Effector memory CD8-positive, alpha-beta T cell (primary cell): ENCODE results near the gene BIRC7.

Experiments used
- ATAC-seq: fragments of 150-1000 bp; cut with Tn5 transposase; replicated peaks from 2 replicates; pipeline ENCODE4 v1.10.0; 2021; ENCODE audit warnings: mild to moderate bottlenecking, moderate library complexity
- DNase-seq, 3 experiments: peaks; one replicate each; pipeline ENCODE4 v3.0.0; 2021
- H3K27ac Mint-ChIP-seq, 2 donors: one replicate each; pipeline ENCODE4 v1.8.0; 2022; ENCODE audit warnings: mild to moderate bottlenecking in 2 of 2, mixed read lengths in 2 of 2, moderate library complexity in 2 of 2
- H3K27me3 Mint-ChIP-seq, 2 donors: one replicate each; pipeline ENCODE4 v1.8.0; 2022; ENCODE audit warnings: mixed read lengths in 2 of 2
- H3K36me3 Mint-ChIP-seq: one replicate; pipeline ENCODE4 v1.8.0; 2022; ENCODE audit warnings: mild to moderate bottlenecking, moderate library complexity, mixed read lengths; ENCODE audit not compliant: insufficient read depth
- H3K4me1 Mint-ChIP-seq, 2 donors: one replicate each; pipeline ENCODE4 v1.8.0; 2022; ENCODE audit warnings: low read depth in 2 of 2, mixed read lengths in 2 of 2
- H3K4me3 Mint-ChIP-seq, 2 donors: one replicate each; pipeline ENCODE4 v1.8.0; 2022; ENCODE audit warnings: mild to moderate bottlenecking in 2 of 2, mixed read lengths in 2 of 2, moderate library complexity in 2 of 2
- H3K9me3 Mint-ChIP-seq, 2 donors: one replicate each; pipeline ENCODE4 v1.8.0; 2022; ENCODE audit warnings: mixed read lengths in 2 of 2

Gene BIRC7

DNA sequence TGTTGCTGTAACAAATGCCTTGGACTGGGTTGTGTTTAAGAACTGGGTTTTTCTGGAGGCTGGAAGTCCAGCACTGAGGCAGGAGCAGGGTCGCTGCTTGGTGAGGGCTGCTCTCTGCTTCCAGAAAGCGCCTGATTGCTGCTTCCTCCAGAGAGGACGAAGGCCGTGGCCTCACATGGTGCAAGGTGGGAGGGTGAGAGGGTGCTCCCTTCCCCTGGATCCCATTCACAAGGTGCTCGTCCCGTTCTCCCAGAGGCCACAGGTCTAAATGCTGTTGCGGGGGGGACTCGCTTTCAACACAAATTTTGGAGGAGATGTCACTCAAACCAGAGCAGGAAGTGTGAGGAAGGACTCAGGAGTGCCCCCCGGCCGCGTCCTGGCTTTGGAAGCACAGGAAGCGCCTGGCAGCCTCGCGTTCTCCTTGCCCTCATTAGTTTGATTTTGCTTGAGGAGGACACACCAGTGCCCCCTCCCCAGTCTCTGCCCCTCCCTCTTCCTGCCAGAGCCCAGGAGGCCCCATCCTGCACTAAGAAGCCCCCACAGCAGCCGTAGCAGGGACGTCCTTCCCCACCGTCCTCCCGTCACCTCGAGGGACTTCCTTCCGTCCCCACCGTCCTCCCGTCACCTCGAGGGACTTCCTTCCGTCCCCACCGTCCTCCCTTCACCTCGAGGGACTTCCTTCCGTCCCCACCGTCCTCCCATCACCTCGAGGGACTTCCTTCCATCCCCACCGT lies 26.3 kb downstream of the BIRC7 start:
- H3K9me3 Mint-ChIP-seq: no peaks in the 10 kb centered on the region
- peak overlapping the region; percentile 44 to 76 for H3K27ac Mint-ChIP-seq
- peaks cover 28 to 81% of the 10 kb centered on the region in 2 donors for H3K27me3 Mint-ChIP-seq
- H3K4me1 Mint-ChIP-seq: peaks cover 4 to 5% of the 10 kb centered on the region in 2 donors
- DNase-seq (no peak), ATAC-seq (no peak)
- H3K4me3 Mint-ChIP-seq: no peak overlapping the region
- H3K36me3 Mint-ChIP-seq: no peaks in the 10 kb centered on the region

DNA sequence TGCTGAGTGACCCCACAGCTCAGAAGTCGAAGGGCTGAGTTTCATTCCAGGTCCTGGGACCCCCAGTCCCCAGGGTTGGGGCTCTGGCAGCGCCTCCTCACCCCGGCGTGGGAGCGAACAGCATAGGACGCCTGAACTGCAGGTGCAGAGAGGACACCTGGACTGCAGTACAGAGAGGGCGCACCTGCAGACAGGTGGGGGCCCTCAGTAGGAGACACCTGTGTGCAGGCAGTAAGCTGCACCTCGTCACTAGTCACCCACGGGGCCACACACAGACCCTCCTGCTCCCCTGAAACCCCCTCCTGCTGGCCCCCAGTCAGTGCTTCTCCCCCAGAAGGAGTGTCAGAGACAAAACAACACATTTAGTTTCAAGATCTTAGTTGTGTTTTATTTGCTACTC lies 27.1 kb downstream of the BIRC7 start:
- H3K9me3 Mint-ChIP-seq: no peaks in the 10 kb centered on the region
- H3K27me3 Mint-ChIP-seq: peaks cover 28 to 81% of the 10 kb centered on the region in 2 donors
- no peak for ATAC-seq
- peak overlapping the region; percentile 44 to 76 for H3K27ac Mint-ChIP-seq
- H3K4me1 Mint-ChIP-seq: peaks cover 4 to 5% of the 10 kb centered on the region in 2 donors
- DNase-seq: no peak
- H3K36me3 Mint-ChIP-seq: no peaks in the 10 kb centered on the region
- H3K4me3 Mint-ChIP-seq: no peak overlapping the region

DNA sequence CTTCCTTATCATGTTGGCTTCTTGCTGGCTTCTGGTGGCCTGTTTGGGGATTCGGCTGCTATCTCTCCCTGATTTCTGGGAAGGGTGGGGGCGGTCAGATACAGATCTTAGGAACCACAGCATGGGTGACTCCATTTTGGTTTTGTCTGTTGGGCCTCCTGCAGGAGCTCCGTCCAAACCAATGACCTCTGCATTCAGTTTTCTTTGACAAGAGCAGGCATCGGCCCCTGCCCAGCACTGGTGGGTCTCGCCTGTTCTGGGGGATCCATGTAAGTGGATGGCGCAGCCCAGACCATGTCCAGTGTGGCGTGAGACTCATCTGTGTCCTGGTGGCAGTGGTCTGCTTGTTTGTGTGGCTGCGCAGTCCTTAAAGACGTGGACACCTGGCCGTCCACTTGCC lies 28.3 kb downstream of the BIRC7 start:
- Mint-ChIP-seq H3K36me3 (no peaks in the 10 kb centered on the region), H3K4me1 (peaks cover 4 to 5% of the 10 kb centered on the region in 2 donors), H3K4me3 (no peak overlapping the region), H3K9me3 (no peaks in the 10 kb centered on the region), H3K27me3 (peaks cover 24 to 76% of the 10 kb centered on the region in 2 donors), H3K27ac (no peak overlapping the region)
- ATAC-seq: no peak
- no peak for DNase-seq

DNA sequence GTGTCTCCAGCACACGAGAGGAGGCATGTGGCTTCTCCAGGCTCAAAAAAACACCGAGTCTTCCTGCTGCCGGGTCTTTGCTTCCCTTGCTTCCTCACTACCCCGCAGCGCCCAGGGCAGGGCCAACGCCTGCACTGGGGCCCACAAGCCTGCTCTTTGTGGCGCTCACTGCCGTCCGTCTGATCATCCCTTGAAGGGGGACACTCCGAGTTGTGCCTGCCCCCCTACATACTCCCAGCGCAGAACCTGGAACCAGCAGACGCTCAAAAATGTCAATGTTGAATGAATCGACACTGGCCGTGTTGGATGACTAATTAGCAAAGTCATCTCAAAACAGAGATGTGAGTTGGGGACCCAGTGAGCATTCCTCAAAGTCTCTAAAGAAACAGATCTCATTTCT lies 28.8 kb downstream of the BIRC7 start:
- peaks cover 4 to 5% of the 10 kb centered on the region in 2 donors for H3K4me1 Mint-ChIP-seq
- H3K27ac Mint-ChIP-seq: no peak overlapping the region
- no peaks in the 10 kb centered on the region for H3K9me3 Mint-ChIP-seq
- no peak overlapping the region for H3K4me3 Mint-ChIP-seq
- no peak for ATAC-seq
- H3K36me3 Mint-ChIP-seq: no peaks in the 10 kb centered on the region
- DNase-seq: no peak
- peaks cover 19 to 71% of the 10 kb centered on the region in 2 donors for H3K27me3 Mint-ChIP-seq

DNA sequence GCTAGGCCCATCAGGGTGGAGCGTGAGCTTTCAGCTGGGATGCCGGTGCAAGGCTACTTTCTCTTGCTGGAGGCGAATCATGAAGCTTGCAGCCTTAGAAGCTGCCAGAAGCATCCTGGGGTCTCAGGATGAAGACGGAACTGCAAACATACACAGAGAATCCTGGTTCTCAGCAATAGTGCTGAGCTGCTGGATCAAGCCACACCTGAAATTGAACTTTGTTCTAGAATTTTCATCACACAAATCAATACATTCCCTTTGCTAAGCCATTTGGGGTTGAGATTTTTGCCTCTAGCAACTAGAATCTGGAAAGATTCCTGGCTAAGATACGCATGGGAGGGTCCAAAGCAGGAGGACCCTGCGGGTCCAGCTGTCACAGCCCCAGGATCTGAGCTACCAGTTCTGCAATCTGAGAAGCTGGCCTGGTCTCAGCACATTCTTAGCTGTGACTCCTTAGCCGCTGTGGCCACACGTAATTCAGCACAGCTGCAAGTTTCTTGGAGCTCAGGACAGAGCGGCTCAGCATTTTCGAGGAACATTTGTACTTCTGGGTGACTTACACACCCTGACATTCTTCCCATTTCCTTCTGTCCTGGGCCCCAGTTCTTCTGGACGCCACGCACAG lies 30.3 kb downstream of the BIRC7 start:
- no peak for DNase-seq
- H3K27ac Mint-ChIP-seq: no peak overlapping the region
- no peak overlapping the region for H3K4me3 Mint-ChIP-seq
- H3K9me3 Mint-ChIP-seq: no peaks in the 10 kb centered on the region
- H3K4me1 Mint-ChIP-seq: peaks cover 4 to 5% of the 10 kb centered on the region in 2 donors
- H3K36me3 Mint-ChIP-seq: no peaks in the 10 kb centered on the region
- peaks cover 18 to 57% of the 10 kb centered on the region in 2 donors for H3K27me3 Mint-ChIP-seq
- no peak for ATAC-seq

DNA sequence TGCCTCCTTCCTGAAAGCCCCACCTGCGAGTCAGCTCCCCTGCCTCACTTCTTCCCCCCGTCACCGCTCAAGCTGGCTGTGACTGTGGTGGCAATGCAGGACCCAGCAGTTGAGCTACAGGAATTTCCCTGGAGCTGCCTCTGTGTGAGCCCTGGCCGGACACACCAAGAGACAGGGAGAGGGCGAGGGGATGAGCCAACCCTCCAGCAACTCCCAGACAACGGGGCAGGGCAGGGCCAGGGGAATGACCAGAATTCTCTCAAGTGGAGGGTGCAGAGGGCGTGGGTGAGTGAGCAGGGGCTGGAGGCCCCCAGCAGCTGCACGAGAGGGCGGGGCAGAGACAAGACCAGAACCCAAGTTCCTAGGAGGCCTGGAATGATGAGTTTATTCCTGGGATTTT lies 32.0 kb downstream of the BIRC7 start:
- H3K9me3 Mint-ChIP-seq: no peaks in the 10 kb centered on the region
- peaks cover 18 to 45% of the 10 kb centered on the region in 2 donors for H3K27me3 Mint-ChIP-seq
- DNase-seq (no peak), ATAC-seq (no peak)
- H3K36me3 Mint-ChIP-seq: no peaks in the 10 kb centered on the region
- no peak overlapping the region for H3K4me3 Mint-ChIP-seq
- H3K27ac Mint-ChIP-seq: no peak overlapping the region
- peaks cover 3 to 9% of the 10 kb centered on the region in 2 donors for H3K4me1 Mint-ChIP-seq

DNA sequence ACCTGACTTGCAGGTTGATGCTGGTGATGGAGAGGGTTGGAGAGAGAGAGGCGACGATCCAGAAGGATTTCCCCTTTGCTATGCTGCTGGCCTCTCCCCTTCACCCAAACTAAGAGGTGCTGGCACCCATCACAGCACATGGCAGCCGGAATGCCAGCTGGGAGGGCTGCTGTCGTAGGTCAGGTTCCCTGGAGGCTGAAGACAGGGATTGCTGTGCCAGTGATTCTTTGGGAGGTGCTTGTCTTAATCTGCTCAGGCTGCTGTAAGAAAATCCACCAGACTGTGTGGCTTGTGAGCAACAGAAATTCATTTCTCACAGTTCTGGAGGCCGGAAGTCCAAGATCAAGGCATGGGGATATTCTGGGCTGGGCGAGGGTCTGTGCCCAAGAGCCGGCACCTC lies 32.6 kb downstream of the BIRC7 start:
- DNase-seq: no peak
- Mint-ChIP-seq H3K9me3 (no peaks in the 10 kb centered on the region), H3K27me3 (peaks cover 18 to 39% of the 10 kb centered on the region in 2 donors), H3K27ac (no peak overlapping the region), H3K4me3 (no peak overlapping the region), H3K4me1 (peaks cover 3 to 9% of the 10 kb centered on the region in 2 donors), H3K36me3 (peaks cover 3% of the 10 kb centered on the region)
- no peak for ATAC-seq

DNA sequence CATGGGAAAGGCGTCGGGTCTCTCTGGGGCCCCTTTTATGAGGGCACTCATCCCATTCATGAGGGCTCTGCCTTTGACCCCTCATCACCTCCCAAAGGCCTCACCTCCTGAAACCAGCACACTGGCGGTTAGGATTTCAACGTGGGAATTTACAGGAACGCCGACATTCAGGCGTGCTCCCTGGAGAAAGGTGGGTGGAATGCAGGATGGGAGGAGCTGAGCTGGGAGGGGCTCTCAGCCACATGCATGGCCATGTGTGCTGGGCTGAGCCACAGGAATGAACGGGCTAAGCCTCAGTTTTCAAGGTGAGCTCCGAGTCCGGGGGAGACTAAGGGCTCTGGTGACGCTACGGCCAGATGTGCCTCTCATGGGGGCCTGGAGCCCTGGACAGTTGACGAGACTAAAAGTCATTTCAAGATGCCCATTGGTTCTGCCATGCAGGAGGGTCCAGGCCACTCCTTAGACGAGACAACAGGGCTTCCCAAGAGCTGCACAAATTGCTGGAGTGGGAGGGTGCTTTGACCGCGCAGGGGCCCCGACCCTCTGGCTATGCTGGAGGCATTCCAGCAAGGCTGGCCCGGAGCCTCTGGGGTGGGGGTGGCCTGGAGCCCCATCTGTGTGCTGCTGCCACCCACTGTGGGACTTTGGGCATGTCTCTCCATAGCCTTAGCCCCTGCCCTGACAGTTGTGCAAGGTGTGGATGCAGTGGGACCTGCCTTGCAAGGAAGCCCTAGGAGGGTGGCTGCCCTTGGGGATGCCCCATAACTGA lies 33.1 kb downstream of the BIRC7 start:
- peaks cover 4% of the 10 kb centered on the region for H3K36me3 Mint-ChIP-seq
- no peaks in the 10 kb centered on the region for H3K9me3 Mint-ChIP-seq
- H3K4me1 Mint-ChIP-seq: peaks cover 8 to 13% of the 10 kb centered on the region in 2 donors
- H3K27me3 Mint-ChIP-seq: peaks cover 18 to 33% of the 10 kb centered on the region in 2 donors
- H3K4me3 Mint-ChIP-seq: no peak overlapping the region
- H3K27ac Mint-ChIP-seq: no peak overlapping the region
- ATAC-seq (no peak), DNase-seq (no peak)

DNA sequence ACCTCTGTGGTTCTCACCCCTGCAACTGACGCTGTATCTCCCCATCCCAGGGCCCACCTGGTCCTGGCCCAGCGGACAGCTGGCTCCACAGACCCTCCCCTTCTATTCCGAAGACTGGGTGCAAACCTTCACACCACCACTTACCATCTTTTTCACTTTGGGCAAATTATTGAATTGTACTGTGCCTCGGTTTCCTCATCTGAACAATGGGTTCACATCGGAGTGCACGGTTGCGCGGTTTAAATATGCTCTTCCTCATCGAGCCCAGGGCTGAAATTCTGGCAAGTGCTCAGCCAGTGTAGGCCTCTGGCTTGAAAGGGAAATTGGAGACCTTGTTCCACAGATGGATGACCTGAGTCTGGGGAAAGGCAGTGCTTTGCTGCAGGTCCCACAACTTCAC lies 34.0 kb downstream of the BIRC7 start:
- DNase-seq (no peak), ATAC-seq (no peak)
- Mint-ChIP-seq H3K4me1 (peaks cover 13 to 20% of the 10 kb centered on the region in 2 donors), H3K9me3 (no peaks in the 10 kb centered on the region), H3K27me3 (peaks cover 14 to 24% of the 10 kb centered on the region in 2 donors), H3K27ac (no peak overlapping the region), H3K4me3 (no peak overlapping the region), H3K36me3 (peaks cover 4% of the 10 kb centered on the region)

DNA sequence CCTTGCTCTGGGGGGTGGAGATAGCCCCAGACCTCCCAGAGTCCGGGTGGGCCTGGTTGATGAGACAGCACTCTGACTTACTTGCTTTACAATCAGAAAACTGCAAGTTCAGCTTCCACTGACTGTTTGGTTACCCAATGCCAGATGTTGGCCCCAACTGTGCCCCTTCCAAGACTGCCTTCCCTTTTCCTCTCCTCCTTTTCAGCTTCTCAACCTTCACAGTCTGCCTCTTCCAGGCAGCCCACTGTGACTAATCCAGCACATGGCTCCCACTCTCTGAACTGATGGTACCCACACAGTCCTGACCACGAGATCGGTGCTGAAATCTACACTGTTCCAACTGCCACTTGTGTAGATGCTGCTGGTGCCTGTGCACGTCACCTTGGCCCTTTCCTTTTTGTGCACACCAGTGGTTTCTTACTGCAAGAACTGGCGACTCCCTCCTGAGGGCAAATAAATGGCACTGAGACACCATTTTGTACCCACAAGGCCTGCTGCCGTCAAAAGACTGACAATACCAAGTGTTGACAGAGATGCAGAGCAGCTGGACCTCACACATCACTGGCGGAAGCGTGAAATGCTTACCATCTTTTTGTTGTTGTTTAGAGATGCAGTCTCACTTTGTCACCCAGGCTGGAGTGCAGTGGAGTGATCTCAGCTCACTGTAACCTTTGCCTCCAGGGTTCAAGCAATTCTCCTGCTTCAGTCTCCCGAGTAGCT lies 35.1 kb downstream of the BIRC7 start:
- ATAC-seq (no peak), DNase-seq (no peak)
- H3K36me3 Mint-ChIP-seq: peaks cover 4% of the 10 kb centered on the region
- H3K4me3 Mint-ChIP-seq: peak overlapping the region in 1 of 2 donors; percentile 91
- no peaks in the 10 kb centered on the region for H3K9me3 Mint-ChIP-seq
- peak overlapping the region; percentile 74 to 94 for H3K27ac Mint-ChIP-seq
- H3K27me3 Mint-ChIP-seq: peaks cover 13 to 17% of the 10 kb centered on the region in 2 donors
- peaks cover 18 to 27% of the 10 kb centered on the region in 2 donors for H3K4me1 Mint-ChIP-seq

DNA sequence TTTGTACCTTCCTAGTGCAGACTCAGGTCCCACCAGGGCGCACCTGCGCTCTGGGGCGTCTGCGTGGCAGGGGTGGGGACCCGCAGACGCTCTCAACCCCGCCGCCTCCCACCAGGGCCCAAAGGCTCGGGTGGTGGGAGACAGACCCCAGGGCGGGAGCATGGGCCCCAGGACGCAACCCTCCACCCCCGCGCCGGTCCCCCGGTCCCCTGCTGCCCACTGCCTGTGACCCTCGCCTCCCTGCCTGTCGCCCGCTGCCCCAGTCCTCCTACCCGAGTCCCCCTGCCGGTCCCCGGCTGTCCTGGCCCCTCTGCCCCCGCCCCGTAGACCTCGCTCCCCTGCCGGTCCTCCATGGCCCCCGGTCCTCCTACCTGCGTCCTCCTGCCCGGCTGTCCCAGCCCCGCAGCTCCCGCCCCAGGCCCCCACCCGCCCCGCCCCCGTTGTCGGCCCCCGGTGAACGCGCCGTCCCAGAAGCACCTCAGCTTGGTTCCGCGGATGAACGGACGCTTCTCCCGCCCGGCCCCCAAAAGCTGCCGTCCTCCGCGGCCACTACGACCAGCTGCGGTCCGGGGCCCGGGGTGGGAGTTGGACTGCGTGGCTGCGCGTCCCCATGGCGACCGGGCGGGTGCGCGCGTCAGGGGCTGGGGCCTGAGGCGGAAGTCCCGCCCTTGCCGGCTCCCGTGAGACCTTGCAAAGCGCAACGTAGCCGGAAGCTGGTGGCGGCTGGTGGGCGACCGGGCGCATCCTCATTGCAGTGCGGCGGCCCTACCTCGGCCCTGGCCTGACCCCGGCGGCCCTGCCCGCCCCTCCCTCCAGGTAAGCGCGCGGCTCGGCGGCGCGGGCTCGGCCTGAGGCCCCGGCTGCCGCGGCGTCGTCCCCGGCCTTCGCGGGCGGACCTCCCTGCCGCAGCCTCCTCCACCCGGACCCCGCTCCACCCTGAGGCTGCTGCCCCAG lies 36.7 kb downstream of the BIRC7 start, which contains the start of gene ARFGAP1:
TSS of gene ARFGAP1 (plus strand) at position 709 of the 954 bp plus-strand sequence. CDS start 2,768 bp downstream, outside the sequence.
- H3K9me3 Mint-ChIP-seq: no peaks in the 10 kb centered on the region
- H3K4me3 Mint-ChIP-seq: peak within 1 kb of the TSS; percentile 91 to 95
- H3K27ac Mint-ChIP-seq: peak within 1 kb of the TSS; percentile 91 to 94
- peaks cover 18 to 27% of the 10 kb centered on the region in 2 donors for H3K4me1 Mint-ChIP-seq
- DNase-seq: peak; percentile 79 to 85 (median 82)
- peaks cover 9 to 10% of the 10 kb centered on the region in 2 donors for H3K27me3 Mint-ChIP-seq
- H3K36me3 Mint-ChIP-seq: peaks cover 11% of the 10 kb centered on the region
- peak; percentile 96 for ATAC-seq

DNA sequence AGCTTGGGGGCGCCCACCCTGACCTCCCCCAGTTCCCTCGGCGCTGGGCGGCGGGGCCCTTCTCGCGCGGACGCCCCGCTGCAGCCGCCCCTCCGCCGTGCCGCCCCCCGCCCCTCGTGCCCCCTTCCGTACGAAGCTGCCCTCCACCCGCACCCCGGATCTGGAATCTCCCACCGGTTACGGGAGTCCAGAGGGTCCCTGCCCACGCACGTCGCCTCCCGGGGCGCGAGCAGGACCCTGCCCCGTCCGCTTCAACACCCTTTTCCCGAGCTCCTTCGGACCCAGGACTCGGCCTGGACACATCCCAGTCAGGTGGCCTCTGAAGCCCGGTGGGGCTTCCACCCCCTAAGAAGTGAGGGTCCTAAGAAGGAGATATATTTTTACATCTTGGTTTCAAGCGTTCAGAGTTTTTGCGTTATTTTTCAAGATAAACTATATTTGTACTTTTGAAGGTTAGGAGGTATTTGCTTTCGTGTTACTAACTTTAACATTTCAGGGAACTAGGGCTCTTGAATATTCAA lies 37.4 kb downstream of the BIRC7 start:
- peak overlapping the region; percentile 91 to 95 for H3K4me3 Mint-ChIP-seq
- H3K36me3 Mint-ChIP-seq: peaks cover 11% of the 10 kb centered on the region
- ATAC-seq: no peak
- H3K27ac Mint-ChIP-seq: peak overlapping the region; percentile 91 to 94
- peaks cover 1 to 3% of the 10 kb centered on the region in 2 donors for H3K27me3 Mint-ChIP-seq
- H3K9me3 Mint-ChIP-seq: no peaks in the 10 kb centered on the region
- DNase-seq: no peak
- peaks cover 18 to 27% of the 10 kb centered on the region in 2 donors for H3K4me1 Mint-ChIP-seq
